ENCODE data around the gene GNA12. TPM values are rescaled to one million over a fixed set of nuclear protein-coding genes. Genes with fewer than 3 reads are reported as not detected.

GNA12 gene
- total and polyA plus RNA-seq, 9 of the 15 experiments (the other 6 are each of a cell fraction or from before 2014, with no cell fraction given), result 0.65 to 32.7 (median 9.6) TPM

DNA sequence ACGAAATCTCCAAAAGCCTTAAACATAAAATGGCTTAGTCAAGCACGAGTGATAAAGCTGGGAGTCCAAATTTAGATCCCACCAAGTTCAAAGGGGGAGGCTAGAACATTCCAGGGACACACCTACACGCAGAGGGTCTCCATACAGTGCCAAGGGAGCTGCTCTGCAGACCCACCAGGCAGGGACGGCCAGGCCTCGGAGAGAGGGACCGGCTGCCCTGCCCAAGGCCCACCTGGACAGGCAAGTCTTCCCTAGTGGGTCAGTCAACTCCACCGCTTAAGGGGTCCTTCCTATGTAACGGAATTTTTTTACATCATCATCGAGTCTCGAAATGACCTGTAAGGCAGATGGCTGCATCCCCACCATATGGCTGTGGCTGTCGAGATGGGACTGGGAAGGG lies 127.6 kb downstream of the GNA12 start:
- TF ChIP-seq, protein P1, sequence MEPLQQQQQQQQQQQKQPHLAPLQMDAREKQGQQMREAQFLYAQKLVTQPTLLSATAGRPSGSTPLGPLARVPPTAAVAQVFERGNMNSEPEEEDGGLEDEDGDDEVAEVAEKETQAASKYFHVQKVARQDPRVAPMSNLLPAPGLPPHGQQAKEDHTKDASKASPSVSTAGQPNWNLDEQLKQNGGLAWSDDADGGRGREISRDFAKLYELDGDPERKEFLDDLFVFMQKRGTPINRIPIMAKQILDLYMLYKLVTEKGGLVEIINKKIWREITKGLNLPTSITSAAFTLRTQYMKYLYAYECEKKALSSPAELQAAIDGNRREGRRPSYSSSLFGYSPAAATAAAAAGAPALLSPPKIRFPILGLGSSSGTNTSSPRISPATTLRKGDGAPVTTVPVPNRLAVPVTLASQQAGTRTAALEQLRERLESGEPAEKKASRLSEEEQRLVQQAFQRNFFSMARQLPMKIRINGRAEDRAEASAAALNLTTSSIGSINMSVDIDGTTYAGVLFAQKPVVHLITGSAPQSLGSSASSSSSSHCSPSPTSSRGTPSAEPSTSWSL (CRISPR knock-in tag; IDR thresholded peaks at IDR 0.05; ENCODE audit: borderline replicate concordance), result no peak
- TF ChIP-seq, protein P2, sequence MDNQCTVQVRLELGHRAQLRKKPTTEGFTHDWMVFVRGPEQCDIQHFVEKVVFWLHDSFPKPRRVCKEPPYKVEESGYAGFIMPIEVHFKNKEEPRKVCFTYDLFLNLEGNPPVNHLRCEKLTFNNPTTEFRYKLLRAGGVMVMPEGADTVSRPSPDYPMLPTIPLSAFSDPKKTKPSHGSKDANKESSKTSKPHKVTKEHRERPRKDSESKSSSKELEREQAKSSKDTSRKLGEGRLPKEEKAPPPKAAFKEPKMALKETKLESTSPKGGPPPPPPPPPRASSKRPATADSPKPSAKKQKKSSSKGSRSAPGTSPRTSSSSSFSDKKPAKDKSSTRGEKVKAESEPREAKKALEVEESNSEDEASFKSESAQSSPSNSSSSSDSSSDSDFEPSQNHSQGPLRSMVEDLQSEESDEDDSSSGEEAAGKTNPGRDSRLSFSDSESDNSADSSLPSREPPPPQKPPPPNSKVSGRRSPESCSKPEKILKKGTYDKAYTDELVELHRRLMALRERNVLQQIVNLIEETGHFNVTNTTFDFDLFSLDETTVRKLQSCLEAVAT (IDR thresholded peaks at IDR 0.05), result 0 out of 4 replicates have a peak, but pooled peaks of 1 of the 2 experiments have one; percentile 41
- TF ChIP-seq, protein P3, sequence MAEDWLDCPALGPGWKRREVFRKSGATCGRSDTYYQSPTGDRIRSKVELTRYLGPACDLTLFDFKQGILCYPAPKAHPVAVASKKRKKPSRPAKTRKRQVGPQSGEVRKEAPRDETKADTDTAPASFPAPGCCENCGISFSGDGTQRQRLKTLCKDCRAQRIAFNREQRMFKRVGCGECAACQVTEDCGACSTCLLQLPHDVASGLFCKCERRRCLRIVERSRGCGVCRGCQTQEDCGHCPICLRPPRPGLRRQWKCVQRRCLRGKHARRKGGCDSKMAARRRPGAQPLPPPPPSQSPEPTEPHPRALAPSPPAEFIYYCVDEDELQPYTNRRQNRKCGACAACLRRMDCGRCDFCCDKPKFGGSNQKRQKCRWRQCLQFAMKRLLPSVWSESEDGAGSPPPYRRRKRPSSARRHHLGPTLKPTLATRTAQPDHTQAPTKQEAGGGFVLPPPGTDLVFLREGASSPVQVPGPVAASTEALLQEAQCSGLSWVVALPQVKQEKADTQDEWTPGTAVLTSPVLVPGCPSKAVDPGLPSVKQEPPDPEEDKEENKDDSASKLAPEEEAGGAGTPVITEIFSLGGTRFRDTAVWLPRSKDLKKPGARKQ (CRISPR knock-in tag; IDR thresholded peaks at IDR 0.05), result 0 out of 2 replicates have a peak, but pooled peaks have one; percentile 51
- ATAC-seq (no peak), DNase-seq (ENCODE audit: extremely low read depth in 1 of 4, low spot score in 3 of 4) (no peak), FAIRE-seq (no peak)
- peak overlapping the region; percentile 84 for H2AFZ ChIP-seq (ENCODE audit: low read depth, low read length)
- H3K27me3 ChIP-seq (ENCODE audit: control insufficient read depth in 2 of 2, insufficient read depth in 2 of 2, low read length in 2 of 2), result no peaks in the 10 kb centered on the region
- H3K27ac ChIP-seq (ENCODE audit: extremely low read depth, low read depth, low read length), result peak overlapping the region; percentile 84
- no peaks in the 10 kb centered on the region for H4K20me1 ChIP-seq (replicated peaks; ENCODE audit: control insufficient read depth, insufficient read depth, low read length)
- intact Hi-C loops (cut with micrococcal nuclease), result loop anchor here (5.0 kb wide), 1 partner anchor 41 kb away; no protein-coding TSS in a partner anchor
- peaks cover 36 to 64% of the 10 kb centered on the region in 2 experiments for H3K4me1 ChIP-seq (replicated peaks in 1 of 2; ENCODE audit: control insufficient read depth in 2 of 2, insufficient read depth in 2 of 2, low read length in 2 of 2)
- WGBS (ENCODE audit: insufficient coverage, low coverage, missing lambda C conversion rate), result 77% methylated on average over 11 of the region's 11 CpGs
- H3K4me3 ChIP-seq, result no peak overlapping the region
- BruUV-seq (replicated peaks), result no TSS peak
- in situ Hi-C loops (cut with MboI), result no loop called here
- peak overlapping the region; percentile 50; the same call in 1 of the 2 replicates for H3K4me2 ChIP-seq (ENCODE audit: insufficient read depth, low read length)
- no peaks in the 10 kb centered on the region for H3K79me2 ChIP-seq (ENCODE audit: control insufficient read depth, insufficient read depth, low read length)
- H3K9me1 ChIP-seq (ENCODE audit: control insufficient read depth, insufficient read depth, low read length), result no peaks in the 10 kb centered on the region
- H3K36me3 ChIP-seq (ENCODE audit: control insufficient read depth, insufficient read depth, low read length), result no peaks in the 10 kb centered on the region; the same call in 2 of the 3 replicates
- ChIA-PET POLR2A (interaction anchor here (0.6 to 3.3 kb wide), 6 partner anchors 8 to 592 kb away, joined by 3 to 12 read pairs (median 4); no protein-coding TSS in a partner anchor), CTCF (ENCODE audit: low intra/inter-chr PET ratio) (interaction anchor here (0.6 kb wide), 1 partner anchor 45 kb away, joined by 4 read pairs; no protein-coding TSS in a partner anchor)
- peak overlapping the region; percentile 55 to 93 for H3K9ac ChIP-seq (ENCODE audit: insufficient read depth in 1 of 2, low read depth in 2 of 2, low read length in 2 of 2)
- H3K9me3 ChIP-seq (replicated peaks; ENCODE audit: control insufficient read depth, insufficient read depth, low read depth, low read length), result no peaks in the 10 kb centered on the region

All from K562 (cell line).